HG02610 (cell line): ENCODE results near the gene USP35.
"Not testable (repeated sequence)": the region's sequence is repeated elsewhere in the genome, so short reads cannot be mapped to it uniquely, and the experiment has no call there.

ENCODE experiments used
- ATAC-seq: cut with Tn5 transposase; IDR thresholded peaks from one replicate; pipeline ENCODE4 v1.9.1; 2021; ENCODE audit warnings: mild to moderate bottlenecking, moderate library complexity; ENCODE audit not compliant: unreplicated experiment

The USP35 gene

DNA sequence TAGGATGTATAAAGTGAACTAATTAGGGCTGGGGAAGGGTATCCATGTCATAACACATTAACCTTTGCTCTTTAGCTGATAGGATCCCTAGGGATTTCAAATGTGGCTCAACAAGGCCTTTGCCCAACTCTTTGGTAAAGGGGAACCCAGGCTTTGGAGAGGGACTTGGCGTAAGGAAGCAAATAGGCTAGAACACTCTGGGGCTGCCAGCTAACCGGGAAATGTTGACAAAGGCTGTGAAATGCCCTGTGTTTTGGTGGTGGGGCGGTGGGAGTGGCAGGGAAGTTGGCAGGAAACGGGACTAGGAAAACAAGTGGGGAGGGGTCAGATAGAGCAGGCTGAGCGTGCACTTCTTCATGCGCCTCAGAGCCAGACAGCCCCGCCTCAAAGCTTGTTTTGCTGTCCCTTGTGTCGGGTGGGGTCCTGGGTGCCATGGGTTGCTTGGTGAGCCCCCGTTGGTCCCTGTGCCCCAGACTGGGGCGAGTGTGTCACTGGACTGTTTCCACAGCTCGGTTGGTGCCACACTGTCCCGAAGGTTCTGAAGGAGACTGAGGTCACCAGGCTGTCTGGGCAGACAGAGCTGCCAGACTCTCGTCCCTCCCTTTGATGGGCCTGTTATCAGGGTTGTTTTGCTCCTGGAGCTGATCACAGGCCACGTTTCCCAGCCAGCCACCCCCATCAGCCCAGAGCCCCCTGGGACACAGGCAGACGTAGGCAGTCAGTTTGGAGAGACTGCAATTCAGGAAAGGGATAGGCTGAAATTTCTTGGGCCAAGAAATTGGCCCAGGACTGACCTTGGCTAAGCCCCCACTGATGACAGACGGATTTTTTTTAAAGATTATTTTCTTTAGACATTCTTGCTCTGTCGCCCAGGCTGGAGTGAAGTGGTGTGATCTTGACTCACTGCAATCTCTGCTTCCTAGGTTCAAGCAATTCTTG, 19.9 kb upstream of the USP35 start:
- ATAC-seq = no peak

DNA sequence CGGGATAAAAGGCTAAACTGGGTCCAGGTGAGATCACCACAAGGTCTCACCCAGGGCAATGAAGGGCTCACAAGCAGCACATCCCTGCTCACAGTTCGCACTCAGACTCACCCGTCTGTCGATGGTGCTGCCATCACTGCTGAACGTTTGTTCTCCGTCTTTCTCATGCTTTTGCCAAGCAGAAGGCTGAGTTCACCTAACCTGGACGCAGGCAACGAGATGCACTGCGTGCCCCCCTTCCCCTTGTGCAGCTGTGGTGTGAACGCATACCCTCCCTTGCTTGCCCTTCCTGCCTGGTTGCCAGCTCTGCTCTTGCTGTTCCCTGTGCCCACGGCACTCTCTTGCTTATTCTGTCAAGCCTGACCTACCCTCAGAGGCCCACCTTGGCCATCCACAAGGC, 18.3 kb upstream of the USP35 start:
- no peak for ATAC-seq

DNA sequence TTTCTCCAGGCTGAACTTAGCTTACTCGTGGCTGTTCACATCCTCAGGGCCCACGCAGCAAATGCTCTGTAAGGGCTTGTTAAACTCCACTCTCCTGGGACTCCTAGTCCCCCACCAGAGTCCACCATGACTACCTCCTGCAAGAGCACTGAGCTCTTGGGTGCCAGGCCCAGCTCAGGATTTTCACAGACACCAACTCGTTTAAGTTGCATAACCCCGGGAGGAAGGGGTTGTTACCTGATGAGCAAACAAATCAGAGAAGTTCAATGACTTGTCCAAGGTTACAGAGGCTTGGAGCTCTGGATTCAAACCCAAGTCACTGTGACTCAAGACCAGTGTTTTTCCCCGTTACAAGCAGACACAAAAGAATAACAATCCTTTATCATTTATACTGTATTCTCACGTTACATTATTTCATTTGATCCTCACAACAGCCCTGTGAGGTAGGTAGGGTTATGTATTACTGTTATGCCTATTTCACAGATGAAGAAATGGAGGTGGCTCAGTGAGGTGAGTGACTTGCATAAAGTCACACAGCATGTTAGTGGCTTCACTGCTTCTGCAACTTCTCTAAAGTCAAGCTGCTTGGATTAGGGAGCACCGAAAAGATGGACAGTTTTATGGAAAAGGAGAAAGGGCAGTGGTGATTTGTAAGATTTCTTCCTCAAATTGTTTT, 17.7 kb upstream of the USP35 start:
- ATAC-seq = no peak

DNA sequence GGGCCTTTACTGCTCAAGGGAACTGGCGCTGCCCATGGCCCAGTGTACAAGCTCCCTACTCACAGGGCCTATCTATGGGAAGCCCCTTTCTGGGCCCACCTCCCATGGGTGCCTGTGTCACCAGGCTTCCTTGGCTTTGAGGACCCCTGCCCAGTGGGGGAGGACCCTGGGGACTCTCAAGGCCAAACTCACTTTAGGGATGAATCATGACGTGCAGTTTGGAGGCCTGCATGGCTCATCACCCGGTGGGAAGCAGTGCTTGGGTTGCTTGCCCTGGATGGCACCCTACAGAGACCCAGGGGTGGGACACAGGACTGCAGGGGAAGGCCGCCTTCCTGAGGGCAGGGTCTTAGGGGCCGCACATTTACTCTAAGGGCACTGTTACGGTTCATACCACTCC, 16.8 kb upstream of the USP35 start:
- ATAC-seq = no peak

DNA sequence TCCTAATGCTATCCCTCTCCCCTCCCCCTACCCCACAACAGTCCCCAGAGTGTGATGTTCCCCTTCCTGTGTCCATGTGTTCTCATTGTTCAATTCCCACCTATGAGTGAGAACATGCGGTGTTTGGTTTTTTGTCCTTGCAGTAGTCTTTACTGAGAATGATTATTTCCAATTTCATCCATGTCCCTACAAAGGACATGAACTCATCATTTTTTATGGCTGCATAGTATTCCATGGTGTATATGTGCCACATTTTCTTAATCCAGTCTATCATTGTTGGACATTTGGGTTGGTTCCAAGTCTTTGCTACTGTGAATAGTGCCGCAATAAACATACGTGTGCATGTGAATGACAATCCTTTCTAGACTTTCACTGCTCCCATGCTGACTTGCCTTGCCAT, 12.9 kb upstream of the USP35 start:
- ATAC-seq = not testable (repeated sequence)

DNA sequence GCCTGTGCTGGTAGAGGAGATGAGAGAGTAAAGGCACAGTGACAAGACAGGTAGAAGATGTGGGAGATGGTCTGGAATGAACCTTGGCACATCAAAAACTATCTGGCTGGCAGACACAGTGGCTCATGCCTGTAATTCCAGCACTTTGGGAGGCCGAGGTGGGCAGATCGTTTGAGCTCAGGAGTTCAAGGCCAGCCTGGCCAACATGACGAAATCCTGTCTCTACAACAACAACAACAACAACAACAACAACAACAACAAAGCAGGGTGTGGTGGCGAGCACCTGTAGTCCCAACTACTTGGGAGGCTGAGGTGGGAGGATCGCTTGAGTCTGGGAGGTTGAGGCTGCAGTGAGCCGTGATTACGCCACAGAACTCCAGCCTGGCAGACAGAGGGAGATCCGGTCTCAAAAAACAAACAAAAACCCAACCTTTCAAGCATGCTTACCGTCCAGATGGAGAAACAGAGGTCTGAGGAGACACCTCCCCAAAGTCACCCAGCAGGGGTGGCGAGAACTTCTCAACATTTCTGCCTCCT, 12.0 kb upstream of the USP35 start:
- no peak for ATAC-seq

DNA sequence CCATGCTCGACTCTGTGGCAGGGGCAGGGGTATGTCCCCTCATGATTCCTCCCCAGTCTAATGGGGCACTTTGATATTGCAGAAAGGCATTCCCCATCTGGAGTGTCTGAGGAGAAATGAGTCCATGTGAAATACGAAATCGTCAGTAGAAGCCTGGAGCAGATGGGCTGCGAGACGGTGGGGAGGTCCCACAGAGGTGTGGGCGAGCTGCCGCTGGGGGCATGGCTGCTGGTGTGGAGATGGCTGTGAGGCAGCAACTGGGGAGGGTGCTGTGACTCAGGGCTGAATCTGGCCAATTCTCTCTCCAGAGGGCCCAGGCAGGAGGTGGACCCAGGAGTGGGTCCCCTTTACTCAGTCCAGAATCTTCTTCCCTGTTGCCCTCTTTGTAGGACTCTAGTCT, 11.5 kb upstream of the USP35 start:
- ATAC-seq = no peak

DNA sequence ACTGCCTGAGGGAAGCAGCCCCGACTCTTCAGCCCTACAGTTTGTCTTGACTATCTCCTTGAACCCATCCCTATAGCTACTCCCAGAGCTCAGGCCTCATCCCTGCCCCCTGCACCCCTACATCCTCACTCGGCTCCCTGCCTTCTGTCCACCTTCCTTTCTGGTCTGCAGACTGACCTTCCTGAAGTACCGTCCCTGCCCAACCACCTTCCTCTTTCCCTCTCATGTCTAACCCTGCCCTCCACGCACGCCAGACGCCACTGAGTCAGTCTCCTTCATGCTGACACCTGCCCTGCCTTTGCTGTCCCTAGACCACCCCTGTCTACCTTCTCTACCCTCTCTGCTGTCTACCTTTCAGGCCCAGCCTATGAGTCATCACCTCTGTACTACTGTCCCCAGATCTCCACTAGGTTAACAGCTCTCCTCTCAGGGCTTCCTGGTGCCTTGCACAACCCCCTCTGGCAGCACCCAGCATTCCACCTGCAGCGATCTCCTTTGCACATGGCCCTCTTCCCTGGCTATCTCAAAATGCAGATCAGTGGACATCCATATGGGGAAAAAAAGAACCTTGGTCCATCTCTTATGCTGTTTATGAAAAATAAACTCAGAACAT, 9.2 kb upstream of the USP35 start:
- no peak for ATAC-seq

DNA sequence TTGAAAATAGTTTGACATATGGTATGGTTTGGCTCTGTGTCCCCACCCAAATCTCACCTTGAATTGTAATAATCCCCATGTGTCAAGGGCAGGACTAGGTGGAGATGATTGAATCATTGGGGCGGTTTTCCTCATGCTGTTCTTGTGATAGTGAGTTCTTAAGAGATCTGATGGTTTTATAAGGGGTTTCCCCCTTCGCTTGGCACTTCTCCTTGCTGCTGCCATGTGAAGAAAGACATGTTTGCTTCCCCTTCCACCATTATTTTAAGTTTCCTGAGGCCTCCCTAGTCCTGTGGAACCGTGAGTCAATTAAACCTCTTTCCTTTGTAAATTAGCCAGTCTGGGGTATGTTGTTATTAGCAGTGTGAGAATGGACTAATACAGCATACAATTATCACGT, 8.0 kb upstream of the USP35 start:
- ATAC-seq = no peak

DNA sequence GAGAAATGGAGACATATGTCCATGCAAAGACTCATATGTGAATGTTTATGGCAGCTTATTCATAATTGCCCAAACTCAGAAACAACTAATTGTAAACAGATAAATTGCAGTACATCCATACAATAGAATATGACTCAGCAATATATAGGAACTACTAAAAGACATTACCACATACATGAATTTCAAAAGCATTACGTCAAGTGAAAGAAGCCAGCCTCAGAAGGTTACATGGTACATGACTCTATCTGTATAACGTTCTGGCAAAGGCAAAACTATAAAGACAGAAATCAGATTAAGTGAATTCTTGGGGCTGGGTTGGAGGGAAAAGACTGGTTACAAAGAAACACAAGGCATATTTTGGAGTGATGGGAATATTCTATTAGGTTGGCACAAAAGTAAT, 7.5 kb upstream of the USP35 start:
- no peak for ATAC-seq

DNA sequence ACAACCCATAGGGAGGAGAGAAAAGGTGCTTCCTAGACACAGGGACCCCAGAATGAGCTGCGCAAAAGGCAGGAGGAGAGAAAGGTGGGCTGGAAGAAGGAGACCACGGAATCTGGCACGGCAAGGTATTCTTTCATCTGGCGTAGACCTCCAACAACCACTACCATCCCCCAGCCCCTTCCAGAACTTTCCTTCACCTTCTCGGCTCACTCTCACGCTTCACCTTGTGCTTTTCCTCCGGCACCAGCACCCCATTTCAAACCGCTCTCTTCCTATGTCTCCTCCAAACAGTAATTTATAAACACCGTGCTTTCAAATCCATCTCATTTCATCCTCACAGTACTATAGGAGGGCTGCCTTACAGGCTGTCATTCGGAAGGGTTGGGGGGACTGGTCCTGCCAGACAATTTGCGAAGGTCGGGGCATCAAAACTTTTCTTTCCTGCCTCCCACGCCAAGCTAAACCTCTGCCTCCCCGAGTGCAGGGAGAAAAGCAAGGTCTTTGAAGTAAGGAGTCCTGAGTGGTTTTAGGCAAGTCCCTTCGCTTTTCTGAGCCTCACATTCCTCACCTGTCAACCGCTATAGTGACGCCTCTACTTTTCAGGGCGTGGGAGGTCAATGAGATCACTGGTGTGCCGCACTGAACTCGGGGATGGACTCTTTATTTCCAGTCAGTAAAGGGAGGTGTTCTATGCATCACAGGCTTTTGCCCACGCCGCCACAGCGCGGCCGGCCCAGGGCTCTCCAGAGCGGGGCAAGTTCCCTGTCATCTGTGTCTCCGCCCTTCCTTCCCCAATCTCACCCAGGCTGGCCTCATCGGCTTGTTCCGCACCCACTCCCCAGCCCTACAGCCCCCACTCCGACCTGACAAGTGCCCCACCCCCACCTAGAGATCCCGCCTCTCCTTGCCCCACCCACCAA, 1.1 kb upstream of the USP35 start:
- ATAC-seq = peak; percentile 19

DNA sequence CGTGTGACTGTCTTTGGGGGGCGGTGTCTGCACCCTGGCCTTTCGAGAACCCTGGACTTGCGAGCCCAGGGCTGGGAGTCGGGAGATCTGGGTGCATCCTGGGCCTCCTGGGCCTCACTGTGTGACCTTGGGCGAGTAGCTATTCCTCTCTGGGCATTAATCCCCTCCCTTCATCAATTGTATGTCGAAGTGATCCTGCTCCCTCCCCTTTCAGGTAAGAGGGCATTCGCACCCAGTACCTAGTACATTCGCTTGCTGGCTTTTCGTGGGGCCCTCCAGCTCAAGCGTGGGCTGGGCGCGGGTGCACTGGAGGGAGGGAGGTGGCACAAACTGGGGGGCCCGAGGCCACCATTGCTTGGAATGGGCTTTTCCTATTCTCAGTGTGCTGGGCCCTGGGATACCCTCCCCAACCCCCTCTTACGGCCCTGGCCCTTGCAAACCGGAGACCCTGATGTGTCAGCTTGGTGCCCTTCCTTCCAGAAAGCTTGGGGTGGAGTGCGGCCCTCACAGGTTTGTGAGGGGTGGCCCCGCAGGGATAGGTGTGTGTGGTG, 530 bp downstream of the USP35 start:
- no peak for ATAC-seq

DNA sequence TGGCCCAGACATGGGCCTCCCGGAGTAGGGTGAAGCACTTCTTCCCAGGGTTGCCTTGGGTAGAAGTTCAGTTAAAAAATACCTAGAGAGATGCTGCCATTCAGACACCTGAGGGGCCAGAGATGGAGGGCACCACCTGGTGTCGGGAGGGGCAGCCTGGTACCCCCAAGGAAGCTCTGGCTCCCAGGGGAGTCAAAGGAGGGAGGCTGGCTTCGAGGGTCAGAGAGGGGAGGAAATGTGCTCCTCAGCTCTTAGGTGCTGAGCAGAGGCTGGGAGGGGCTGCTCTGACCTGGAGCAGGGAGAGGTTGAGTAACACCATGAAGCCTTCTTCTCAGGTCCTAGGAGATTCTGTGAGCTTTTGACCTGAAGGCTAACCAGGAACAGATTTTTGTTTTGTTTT, 1.1 kb downstream of the USP35 start:
- ATAC-seq = no peak

DNA sequence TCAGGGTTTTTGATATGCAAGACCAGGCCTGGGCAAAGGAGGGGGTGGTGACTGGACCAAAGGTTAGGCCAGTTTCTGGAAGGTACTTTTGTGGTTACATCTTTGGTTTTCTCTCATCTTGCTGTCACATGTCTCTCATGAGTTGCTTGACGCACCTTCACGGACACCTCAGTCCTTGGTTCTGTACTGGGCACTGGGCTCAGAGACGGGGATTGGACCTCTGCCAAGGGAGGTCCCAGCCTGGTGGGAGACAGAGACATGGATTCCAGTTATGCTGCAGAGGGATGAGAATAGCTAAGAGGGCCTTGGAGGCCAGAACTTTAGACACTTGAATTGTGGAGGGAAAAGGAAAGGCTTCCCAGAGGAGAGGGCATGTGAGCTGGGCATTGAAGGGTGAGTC, 1.7 kb downstream of the USP35 start:
- ATAC-seq = no peak

DNA sequence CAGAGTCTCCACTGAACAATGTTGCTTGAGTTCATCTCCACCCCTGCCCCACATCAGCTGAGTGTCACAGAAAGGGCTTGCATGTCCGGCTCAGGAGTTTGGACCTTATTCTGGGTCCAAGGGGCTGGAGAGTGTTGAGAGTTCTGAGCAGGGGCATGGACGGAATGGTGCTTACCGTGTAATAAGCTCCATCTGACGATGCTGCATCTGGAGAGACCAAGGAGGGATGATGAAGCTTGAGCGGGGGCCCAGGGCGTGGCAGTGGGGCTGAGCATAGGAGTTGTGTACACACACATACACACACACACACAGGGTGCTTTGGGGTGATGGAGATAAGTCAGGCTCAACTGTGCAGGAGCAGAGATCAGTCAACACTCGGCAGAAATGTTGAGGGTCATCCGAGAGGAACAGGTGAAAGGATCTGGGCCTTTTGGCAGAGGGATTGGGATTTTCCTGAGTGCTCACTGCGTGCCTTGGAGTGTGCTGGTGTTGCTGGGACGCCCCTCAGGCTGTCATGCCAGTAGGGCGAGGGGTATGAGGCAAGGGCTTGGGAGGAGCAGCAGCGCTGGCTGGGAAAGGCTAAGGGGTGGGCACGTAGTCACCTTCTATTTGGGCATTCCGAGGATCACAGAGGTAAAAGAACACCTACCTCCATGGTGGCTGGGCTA, 2.3 kb downstream of the USP35 start:
- ATAC-seq = no peak

DNA sequence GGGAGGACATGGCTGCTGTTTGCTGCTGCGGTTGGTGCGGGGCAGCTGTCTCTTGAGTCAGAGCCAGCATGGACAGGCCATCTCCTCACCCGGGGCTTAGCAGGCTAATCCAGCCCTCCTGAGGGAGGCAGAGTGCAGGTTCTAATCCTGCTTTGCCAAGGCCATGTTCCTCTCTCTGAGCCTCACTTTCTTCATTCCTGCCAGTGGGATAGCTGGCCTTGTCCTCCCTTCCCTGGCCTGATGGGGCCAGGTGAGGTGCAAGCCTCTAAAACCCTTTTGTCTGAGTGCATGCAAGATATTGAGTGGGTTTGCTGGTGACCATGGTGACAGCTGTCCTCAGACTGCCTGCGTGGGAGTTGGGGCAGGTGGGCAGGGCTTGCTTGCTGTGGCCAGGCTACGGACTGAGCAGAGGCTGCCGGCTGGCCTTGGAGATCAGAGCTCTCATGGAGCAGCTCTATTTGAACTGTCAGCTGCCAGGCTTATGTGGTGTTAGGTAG, 3.6 kb downstream of the USP35 start:
- no peak for ATAC-seq

DNA sequence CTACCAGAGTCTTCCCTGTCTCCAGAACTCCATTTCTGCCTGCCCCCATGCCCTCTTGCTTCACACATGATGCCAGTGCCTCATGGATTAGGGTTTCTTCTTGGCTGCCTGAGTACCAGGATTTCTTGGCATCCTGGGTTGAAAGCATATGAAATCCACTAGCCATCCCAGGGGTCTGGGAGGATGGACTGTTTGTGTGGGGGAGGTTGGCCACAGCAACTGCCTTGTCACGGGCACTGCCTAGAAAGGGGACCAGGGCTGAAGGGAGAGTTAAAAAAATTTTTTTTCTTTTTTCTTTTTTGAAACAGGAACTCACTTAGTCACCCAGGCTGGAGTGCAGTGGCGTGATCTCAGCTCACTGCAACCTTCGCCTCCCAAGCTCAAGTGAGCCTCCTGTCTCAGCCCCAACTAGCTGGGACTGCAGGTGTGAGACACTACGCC, 4.2 kb downstream of the USP35 start:
- ATAC-seq = no peak

DNA sequence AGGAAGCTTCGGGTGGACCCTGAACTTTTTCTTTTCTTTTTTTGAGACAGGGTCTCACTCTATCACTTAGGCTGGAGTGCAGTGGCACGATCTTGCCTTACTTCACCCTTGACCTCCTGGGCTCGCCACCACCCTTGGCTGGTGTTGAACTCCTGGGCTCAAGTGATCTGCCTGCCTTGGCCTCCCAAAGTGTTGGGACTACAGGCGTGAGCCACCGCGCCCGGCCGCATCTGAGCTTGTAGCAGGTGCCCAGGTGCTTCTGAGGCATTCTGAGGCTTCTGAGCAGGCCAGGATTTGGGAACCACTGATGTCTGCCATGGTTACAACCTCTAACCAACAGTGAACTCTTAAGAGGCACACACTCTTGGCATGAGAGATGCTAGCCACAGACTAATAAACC, 5.1 kb downstream of the USP35 start:
- ATAC-seq = no peak

DNA sequence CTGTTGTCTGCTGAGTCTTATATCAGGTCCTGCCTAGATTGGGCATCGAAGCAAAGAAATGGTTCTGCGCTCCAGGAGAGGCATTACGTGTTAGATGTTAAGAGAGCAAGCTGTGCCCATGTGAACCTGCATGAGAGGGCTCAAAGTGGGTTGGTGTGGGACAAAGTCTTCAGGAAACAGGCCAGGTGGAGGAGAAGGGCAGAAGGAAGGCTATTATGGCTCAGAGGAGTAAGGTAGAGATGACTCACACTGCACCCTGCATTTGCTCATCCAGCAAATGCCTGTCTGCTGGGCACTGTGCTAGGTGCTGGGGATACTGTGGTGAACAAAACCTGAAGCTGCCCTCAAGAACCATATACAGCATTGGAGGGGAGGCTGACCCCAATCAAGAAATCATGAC, 5.8 kb downstream of the USP35 start:
- ATAC-seq = no peak
